ENCODE results near the gene DFFA.

DNA sequence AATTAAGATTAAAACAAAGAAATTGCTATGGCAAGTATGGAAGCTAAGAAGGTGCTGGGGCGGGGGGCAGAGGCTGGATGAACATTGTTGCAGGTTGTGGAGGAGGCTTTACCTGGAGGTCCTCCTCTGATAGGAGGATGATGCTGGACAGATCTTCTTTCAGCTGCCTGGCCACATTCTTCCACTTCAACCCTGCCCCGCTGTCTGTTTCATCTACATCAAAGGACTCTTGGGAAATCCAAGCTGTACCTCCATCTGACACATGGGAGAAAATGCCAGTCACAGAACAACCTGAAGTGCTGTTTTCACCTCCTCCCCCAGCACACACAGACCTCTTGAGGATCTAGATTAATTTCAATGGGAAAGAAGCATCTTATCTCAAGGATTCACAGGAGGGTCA is 5.3 kb downstream of the DFFA start:
- TF ChIP-seq, protein P1, sequence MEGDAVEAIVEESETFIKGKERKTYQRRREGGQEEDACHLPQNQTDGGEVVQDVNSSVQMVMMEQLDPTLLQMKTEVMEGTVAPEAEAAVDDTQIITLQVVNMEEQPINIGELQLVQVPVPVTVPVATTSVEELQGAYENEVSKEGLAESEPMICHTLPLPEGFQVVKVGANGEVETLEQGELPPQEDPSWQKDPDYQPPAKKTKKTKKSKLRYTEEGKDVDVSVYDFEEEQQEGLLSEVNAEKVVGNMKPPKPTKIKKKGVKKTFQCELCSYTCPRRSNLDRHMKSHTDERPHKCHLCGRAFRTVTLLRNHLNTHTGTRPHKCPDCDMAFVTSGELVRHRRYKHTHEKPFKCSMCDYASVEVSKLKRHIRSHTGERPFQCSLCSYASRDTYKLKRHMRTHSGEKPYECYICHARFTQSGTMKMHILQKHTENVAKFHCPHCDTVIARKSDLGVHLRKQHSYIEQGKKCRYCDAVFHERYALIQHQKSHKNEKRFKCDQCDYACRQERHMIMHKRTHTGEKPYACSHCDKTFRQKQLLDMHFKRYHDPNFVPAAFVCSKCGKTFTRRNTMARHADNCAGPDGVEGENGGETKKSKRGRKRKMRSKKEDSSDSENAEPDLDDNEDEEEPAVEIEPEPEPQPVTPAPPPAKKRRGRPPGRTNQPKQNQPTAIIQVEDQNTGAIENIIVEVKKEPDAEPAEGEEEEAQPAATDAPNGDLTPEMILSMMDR (IDR thresholded peaks at IDR 0.05) = no peak
- TF ChIP-seq EZH2 (IDR thresholded peaks at IDR 0.05) = no peak
- no peak for TF ChIP-seq EZH2phosphoT487 (IDR thresholded peaks at IDR 0.05)

Data from neural progenitor cell (in vitro differentiated cells).